Astrocyte of the spinal cord (primary cell): ENCODE measurements around the gene ICE1.

ENCODE experiments used
- DNase-seq: peaks from one replicate; pipeline ENCODE4 v3.0.0; 2011; ENCODE audit warnings: low read depth, low spot score
- H3K4me3 ChIP-seq: 2 replicates; pipeline ENCODE4 v1.5.1; 2011; ENCODE audit warnings: low read depth, mild to moderate bottlenecking, low read length, moderate library complexity
- CTCF ChIP-seq: IDR thresholded peaks from 2 replicates; pipeline ENCODE4 v1.5.1; 2012; ENCODE audit warnings: low read depth, mild to moderate bottlenecking, low read length, inconsistent platforms
- in situ Hi-C: cut with HindIII; loops from 2 replicates; pipeline ENCODE4 v1.10.0; 2017; ENCODE audit warnings: low sequenced_read_pairs

ICE1 gene

GRCh38 chr5:5436203-5436760 is 13.8 kb downstream of the ICE1 start:
- in situ Hi-C loops = no loop called here
- no peak for DNase-seq
- no peak overlapping the region for H3K4me3 ChIP-seq
- TF ChIP-seq CTCF = no peak

GRCh38 chr5:5437227-5438172 is 15.0 kb downstream of the ICE1 start:
- TF ChIP-seq CTCF = no peak
- no peak for DNase-seq
- H3K4me3 ChIP-seq = no peak overlapping the region
- in situ Hi-C loops = no loop called here

- TF ChIP-seq CTCF = no peak
- H3K4me3 ChIP-seq = no peak overlapping the region
- DNase-seq = no peak
- in situ Hi-C loops = no loop called here
Observed at GRCh38 chr5:5451863-5452262, 29.4 kb downstream of the ICE1 start.

GRCh38 chr5:5453131-5453530 is 30.7 kb downstream of the ICE1 start:
- in situ Hi-C loops = no loop called here
- no peak for DNase-seq
- TF ChIP-seq CTCF = no peak
- H3K4me3 ChIP-seq = no peak overlapping the region

- no peak overlapping the region for H3K4me3 ChIP-seq
- in situ Hi-C loops = no loop called here
- no peak for DNase-seq
- TF ChIP-seq CTCF = no peak
Observed at GRCh38 chr5:5454391-5454790, 31.9 kb downstream of the ICE1 start.

GRCh38 chr5:5456858-5457257 is 34.4 kb downstream of the ICE1 start:
- in situ Hi-C loops = no loop called here
- H3K4me3 ChIP-seq = no peak overlapping the region
- no peak for TF ChIP-seq CTCF
- DNase-seq = no peak
